Coronary artery (tissue), 2 donors: ENCODE data around the gene CGNL1.

Experiments
- DNase-seq: peaks from one replicate; pipeline ENCODE4 v3.0.0-alpha.2; 2017; ENCODE audit warnings: low spot score
- H3K27ac ChIP-seq, 2 donors: fragments of 200-600 bp; sonication (generic); one replicate each; pipeline ENCODE4 v1.5.1; 2016 to 2019
- H3K4me3 ChIP-seq: fragments of 200-600 bp; sonication (generic); 2 replicates; pipeline ENCODE4 v1.5.1; 2016; ENCODE audit warnings: mild to moderate bottlenecking, moderate library complexity
- TF ChIP-seq, protein P1 (sequence below): fragments of 200-600 bp; sonication (generic); IDR thresholded peaks from one replicate; pipeline ENCODE4 v1.5.1; 2019; ENCODE audit warnings: antibody characterized with exemption

Gene CGNL1

DNA sequence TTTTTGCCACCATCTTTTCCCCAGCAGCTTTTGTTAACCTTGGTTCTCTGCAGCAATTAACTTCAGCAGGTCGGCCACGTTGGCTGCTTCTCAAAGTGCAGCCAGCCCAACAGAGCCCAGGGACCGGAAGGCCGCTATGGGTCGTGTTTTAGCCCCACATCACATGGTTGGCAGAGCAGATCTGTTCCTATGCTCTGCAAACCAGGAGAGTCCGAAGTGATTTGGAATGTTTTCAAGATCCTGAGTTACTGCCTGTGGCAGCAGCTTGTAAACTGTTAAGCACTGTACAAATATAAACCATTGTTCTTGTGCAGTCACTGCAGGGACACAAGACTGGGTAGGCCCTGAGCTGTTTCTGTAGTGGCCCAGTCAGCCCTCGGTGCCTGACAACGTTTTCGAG, 145.8 kb downstream of the CGNL1 start:
- TF ChIP-seq, protein P1, sequence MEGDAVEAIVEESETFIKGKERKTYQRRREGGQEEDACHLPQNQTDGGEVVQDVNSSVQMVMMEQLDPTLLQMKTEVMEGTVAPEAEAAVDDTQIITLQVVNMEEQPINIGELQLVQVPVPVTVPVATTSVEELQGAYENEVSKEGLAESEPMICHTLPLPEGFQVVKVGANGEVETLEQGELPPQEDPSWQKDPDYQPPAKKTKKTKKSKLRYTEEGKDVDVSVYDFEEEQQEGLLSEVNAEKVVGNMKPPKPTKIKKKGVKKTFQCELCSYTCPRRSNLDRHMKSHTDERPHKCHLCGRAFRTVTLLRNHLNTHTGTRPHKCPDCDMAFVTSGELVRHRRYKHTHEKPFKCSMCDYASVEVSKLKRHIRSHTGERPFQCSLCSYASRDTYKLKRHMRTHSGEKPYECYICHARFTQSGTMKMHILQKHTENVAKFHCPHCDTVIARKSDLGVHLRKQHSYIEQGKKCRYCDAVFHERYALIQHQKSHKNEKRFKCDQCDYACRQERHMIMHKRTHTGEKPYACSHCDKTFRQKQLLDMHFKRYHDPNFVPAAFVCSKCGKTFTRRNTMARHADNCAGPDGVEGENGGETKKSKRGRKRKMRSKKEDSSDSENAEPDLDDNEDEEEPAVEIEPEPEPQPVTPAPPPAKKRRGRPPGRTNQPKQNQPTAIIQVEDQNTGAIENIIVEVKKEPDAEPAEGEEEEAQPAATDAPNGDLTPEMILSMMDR, result no peak
- Histone ChIP-seq H3K4me3 (no peak overlapping the region), H3K27ac (no peak overlapping the region)
- no peak for DNase-seq

DNA sequence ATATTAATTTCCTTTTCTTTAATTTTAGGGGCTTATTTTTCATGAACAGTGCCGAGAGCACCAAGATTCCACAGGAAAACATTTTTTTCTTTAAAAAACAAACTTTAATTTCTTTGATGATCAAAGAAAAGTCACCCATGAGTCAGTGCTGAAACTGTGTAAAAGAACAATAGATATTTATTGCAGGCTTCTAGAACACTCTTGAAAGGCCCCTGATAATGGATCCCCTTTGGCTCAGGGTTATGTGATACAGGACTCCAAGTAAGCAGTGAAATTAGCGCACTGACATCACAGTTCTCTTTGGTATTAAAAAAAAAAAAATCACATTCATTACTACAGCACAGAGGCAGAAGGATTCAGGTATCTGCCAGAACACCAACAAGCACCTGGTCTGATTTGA, 149.3 kb downstream of the CGNL1 start:
- TF ChIP-seq, protein P1, result no peak
- DNase-seq, result no peak

DNA sequence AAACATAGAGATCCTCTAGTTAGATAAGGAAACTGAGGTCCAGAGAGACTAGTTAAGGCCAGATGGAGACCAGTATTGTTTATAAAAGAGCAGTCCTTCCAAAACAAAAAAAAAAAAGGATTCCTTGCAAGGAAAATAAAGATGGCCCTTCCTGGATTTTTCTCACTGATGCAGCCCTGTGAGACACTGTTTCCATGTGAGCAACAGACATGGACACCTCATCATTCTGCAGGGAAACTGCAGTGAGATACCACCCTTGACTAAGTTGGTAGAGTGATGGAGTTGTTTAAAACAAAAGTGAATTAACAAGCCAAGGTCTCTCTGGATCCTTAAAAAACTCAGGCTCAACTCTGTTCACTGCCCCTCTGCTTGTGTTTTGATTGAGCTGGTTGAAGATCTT, 149.8 kb downstream of the CGNL1 start:
- no peak for DNase-seq
- Histone ChIP-seq H3K4me3 (no peak overlapping the region), H3K27ac (no peak overlapping the region)
- TF ChIP-seq, protein P1, result no peak

More for the DNA sequence above, 149.3 kb downstream of the CGNL1 start:
- H3K27ac ChIP-seq, result no peak overlapping the region
- no peak overlapping the region for H3K4me3 ChIP-seq

DNA sequence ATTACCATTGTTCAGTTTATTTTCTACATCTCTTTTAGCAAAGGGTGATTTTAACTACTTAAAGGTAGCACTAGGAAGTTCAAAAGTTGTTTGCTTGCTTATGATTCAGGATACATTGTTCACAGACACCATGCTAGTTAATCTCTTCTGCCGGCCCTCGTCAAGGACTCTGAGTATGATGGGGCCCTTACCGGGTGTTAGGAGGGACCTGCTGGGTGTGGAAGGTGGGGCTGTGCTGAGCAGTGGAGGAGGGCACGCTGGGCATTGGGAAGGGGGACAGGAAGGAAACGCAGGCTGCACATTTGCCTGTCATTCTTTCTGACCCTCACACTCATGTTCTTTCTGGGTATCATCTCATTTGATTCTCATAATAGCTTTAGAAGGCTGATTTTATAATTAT, 150.3 kb downstream of the CGNL1 start:
- Histone ChIP-seq H3K4me3 (no peak overlapping the region), H3K27ac (no peak overlapping the region)
- DNase-seq, result no peak
- TF ChIP-seq, protein P1, result no peak

DNA sequence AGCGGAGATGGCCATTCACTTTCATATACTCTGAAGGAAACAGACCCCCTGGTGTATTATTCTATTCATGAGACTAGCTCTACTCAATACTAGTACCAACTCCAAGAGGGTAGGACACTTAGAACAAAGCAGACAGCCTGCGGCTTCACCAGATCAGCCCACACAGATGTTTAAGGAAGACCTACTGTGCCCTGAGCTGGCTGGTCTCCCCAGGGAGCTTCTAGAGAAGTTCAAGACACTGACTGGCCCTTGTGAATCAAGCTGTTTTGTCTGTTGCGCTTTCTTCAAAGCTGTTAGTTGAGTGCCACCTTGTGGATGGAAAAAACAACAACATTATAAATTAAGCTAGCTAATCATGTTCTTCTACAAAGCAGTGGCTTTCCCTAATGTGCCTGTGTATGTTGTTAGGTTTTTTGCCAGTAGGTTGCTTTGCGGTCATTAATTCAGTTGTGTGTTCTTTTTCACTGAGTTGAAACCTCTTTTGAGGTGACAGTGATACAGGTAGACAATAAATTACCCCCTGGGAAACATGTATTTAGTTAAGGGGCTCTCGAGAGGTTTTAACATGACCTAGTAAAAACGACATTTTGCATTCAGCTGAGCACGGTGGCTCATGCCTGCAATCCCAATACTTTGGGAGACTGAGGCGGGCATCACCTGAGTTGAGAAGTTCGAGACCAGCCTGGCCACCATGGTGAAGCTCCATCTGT, 151.2 kb downstream of the CGNL1 start:
- H3K4me3 ChIP-seq, result no peak overlapping the region
- TF ChIP-seq, protein P1, result peak; percentile 29
- DNase-seq, result no peak
- H3K27ac ChIP-seq, result no peak overlapping the region

DNA sequence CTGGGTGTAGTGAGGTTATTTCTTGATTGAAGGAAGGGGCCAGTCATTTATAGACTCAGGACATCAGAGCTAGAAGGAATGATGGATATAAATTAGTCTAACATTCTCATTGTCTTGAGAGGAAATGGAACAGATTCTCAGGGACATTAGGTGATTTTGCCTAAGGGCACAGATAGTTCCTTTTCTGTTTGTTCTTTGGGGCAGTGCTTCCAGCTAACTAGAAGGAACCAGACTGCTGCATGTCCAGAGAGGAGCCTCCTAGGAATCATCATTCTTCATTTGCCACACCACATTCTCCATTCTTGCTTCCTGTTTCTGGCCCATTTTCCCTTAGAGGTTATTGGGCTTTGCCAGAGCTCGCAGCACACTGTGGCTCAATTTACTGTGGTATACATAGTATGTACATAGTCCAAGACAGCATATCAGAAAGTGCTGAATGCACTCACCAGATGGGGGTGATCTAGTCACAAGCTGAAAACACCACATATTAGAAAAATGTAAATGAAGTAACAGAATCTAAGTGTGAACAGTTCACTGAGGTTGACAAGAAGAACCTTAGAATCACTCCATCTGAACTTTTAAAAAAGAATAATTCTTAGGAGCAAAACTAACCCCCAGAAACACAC, 152.7 kb downstream of the CGNL1 start:
- Histone ChIP-seq H3K27ac (no peak overlapping the region), H3K4me3 (no peak overlapping the region)
- TF ChIP-seq, protein P1, result no peak
- no peak for DNase-seq

DNA sequence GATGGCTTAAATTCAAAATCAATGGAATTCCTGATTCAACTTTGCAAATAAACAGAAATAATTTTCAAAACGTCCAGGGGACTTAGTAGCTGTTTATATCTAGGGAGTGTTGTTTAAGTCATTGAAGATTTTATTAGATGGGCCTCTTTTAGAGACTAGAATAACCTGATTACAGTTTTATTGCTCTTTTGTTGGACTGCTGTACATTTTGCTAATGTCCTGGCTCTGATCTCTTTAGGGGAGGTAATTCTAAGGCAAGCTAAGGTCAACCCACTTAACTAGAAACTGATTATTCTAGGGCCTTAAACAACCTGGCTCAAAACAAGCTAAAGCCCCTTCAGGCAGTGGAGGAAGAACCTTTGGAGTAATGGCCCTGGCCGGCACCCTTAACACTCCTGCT, 153.4 kb downstream of the CGNL1 start:
- DNase-seq, result no peak
- no peak overlapping the region for H3K4me3 ChIP-seq
- TF ChIP-seq, protein P1, result no peak
- no peak overlapping the region for H3K27ac ChIP-seq
